ENCODE data around the gene MTA3. TPM values are rescaled to one million over a fixed set of nuclear protein-coding genes. Genes with fewer than 3 reads are reported as not detected.

The MTA3 gene
- total and polyA plus RNA-seq, 2 of the 8 experiments (the other 6 are each of a cell fraction or from before 2014, with no cell fraction given), result 125 to 184 TPM

GRCh38 chr2:42593282-42593681, 24.9 kb downstream of the MTA3 start (continued):
- no peak for TF ChIP-seq CTCF (IDR thresholded peaks at IDR 0.05; ENCODE audit: control extremely low read depth in 1 of 3, insufficient read depth in 1 of 3, low read depth in 1 of 3, low read length in 3 of 3)

Data from H1 (cell line).